Stimulated activated CD8-positive, alpha-beta memory T cell treated with anti-CD3 and anti-CD28 coated beads, Interleukin-12 subunit alpha, Interleukin-12 subunit beta, amount 100 ng/mL, for 4 hours (primary cell): ENCODE data around the gene SYTL2.
"Not testable (repeated sequence)": the region's sequence is repeated elsewhere in the genome, so short reads cannot be mapped to it uniquely, and the experiment has no call there.

Experiments
- DNase-seq: peaks from one replicate; pipeline ENCODE4 v3.0.0-alpha.2; 2020; ENCODE audit warnings: low read depth

Gene SYTL2

GRCh38 chr11:85685820-85686459 is 125.0 kb downstream of the SYTL2 start, which contains the start of gene CCDC89:
Gene CCDC89, minus strand, starts transcription at chr11:85686195. Its CDS starts 65 bp downstream, at chr11:85686130.
- no peak for DNase-seq

- DNase-seq: no peak
These were observed 125.7 kb downstream of the SYTL2 start for GRCh38 chr11:85685125-85685819.

- DNase-seq: peak; percentile 50
These were observed 128.3 kb downstream of the SYTL2 start for GRCh38 chr11:85682330-85683305.

- DNase-seq: no peak
These were observed 130.0 kb downstream of the SYTL2 start for GRCh38 chr11:85680897-85681296.

GRCh38 chr11:85679576-85679975 is 131.4 kb downstream of the SYTL2 start:
- no peak for DNase-seq

GRCh38 chr11:85673393-85673792 is 137.5 kb downstream of the SYTL2 start:
- DNase-seq: no peak

GRCh38 chr11:85672105-85672902 is 138.6 kb downstream of the SYTL2 start:
- DNase-seq: no peak

- DNase-seq: not testable (repeated sequence)
These were observed 139.8 kb downstream of the SYTL2 start for GRCh38 chr11:85670949-85671663.

- no peak for DNase-seq
These were observed 142.8 kb downstream of the SYTL2 start for GRCh38 chr11:85668157-85668556.

- DNase-seq: no peak
These were observed 144.3 kb downstream of the SYTL2 start for GRCh38 chr11:85666687-85667086.

GRCh38 chr11:85665733-85666132 is 145.2 kb downstream of the SYTL2 start:
- no peak for DNase-seq

- peak; percentile 90 for DNase-seq
These were observed 146.1 kb downstream of the SYTL2 start, which contains the start of gene CREBZF for GRCh38 chr11:85664615-85665481. Gene CREBZF, minus strand, starts transcription at chr11:85665129. Its CDS starts 254 bp downstream, at chr11:85664875.

GRCh38 chr11:85663753-85664614 is 147.0 kb downstream of the SYTL2 start:
- peak; percentile 79 for DNase-seq

- no peak for DNase-seq
These were observed 147.7 kb downstream of the SYTL2 start for GRCh38 chr11:85663080-85663752.

GRCh38 chr11:85661972-85662664 is 148.8 kb downstream of the SYTL2 start:
- DNase-seq: no peak

GRCh38 chr11:85658180-85658579 is 152.8 kb downstream of the SYTL2 start:
- DNase-seq: no peak

GRCh38 chr11:85656777-85657176 is 154.2 kb downstream of the SYTL2 start:
- no peak for DNase-seq

- not testable (repeated sequence) for DNase-seq
These were observed 156.6 kb downstream of the SYTL2 start for GRCh38 chr11:85654343-85654742.
